Panc1 (cell line): ENCODE data around the gene LAMC3. TPM values are rescaled to one million over a fixed set of nuclear protein-coding genes. Genes with fewer than 3 reads are reported as not detected.

ENCODE experiments used
- ATAC-seq: fragments of 200-7000 bp; cut with Tn5 transposase; 2 replicates; pipeline ENCODE4 v1.9.1; 2020; ENCODE audit warnings: mild to moderate bottlenecking, moderate library complexity
- BruUV-seq: library from RNA; stranded (reverse); fragments of 400-500 nt; replicated peaks from 2 replicates; lab custom pipeline; 2021; lab: Mats Ljungman, UMichigan
- CTCF ChIA-PET: fragments of 300-600 bp; sonication (Branson Sonifier 250); formaldehyde crosslinking; loops from one replicate; lab custom pipeline; 2022; ENCODE audit warnings: antibody characterized with exemption; lab: Charles Lee
- POLR2A ChIA-PET: fragments of 300-600 bp; sonication (Branson Sonifier 250); formaldehyde crosslinking; loops from one replicate; lab custom pipeline; 2022; ENCODE audit warnings: antibody characterized with exemption; lab: Charles Lee
- DNase-seq: peaks from one replicate; pipeline ENCODE4 v3.0.0-alpha.2; 2010; ENCODE audit warnings: low read depth, low spot score
- H3K27ac ChIP-seq: 2 replicates; pipeline ENCODE4 v1.5.1; 2011; ENCODE audit warnings: mild to moderate bottlenecking, low read length, inconsistent platforms
- H3K27me3 ChIP-seq: fragments of 200-500 bp; sonication (Bioruptor generic); 2 replicates; pipeline ENCODE4 v1.6.0; 2014; ENCODE audit warnings: low read length, inconsistent platforms; ENCODE audit not compliant: control insufficient read depth, insufficient read depth
- H3K36me3 ChIP-seq: fragments of 200-500 bp; sonication (Bioruptor generic); 2 replicates; pipeline ENCODE4 v1.5.1; 2014; ENCODE audit warnings: inconsistent platforms, mild to moderate bottlenecking, low read length, moderate library complexity; ENCODE audit not compliant: control insufficient read depth, insufficient read depth
- H3K4me1 ChIP-seq: 2 replicates; pipeline ENCODE4 v1.5.1; 2011; ENCODE audit warnings: inconsistent platforms, mild to moderate bottlenecking, low read length, moderate library complexity; ENCODE audit not compliant: control insufficient read depth, insufficient read depth
- H3K4me3 ChIP-seq, 2 experiments: 2 replicates each; pipeline ENCODE4 v1.5.1; 2011 to 2012; ENCODE audit warnings: low read depth in 2 of 2, low read length in 2 of 2, mild to moderate bottlenecking in 2 of 2, inconsistent platforms in 1 of 2, moderate library complexity in 1 of 2
- H3K9me3 ChIP-seq: fragments of 200-500 bp; sonication (Bioruptor generic); 2 replicates; pipeline ENCODE4 v1.5.1; 2014; ENCODE audit warnings: low read depth, mild to moderate bottlenecking, inconsistent platforms, low read length, moderate library complexity; ENCODE audit not compliant: control insufficient read depth, insufficient read depth
- POLR2AphosphoS5 ChIP-seq: IDR thresholded peaks from 2 replicates; pipeline ENCODE4 v1.6.1; 2012; ENCODE audit warnings: mild to moderate bottlenecking, low read depth, low read length, moderate library complexity
- SIN3A ChIP-seq: IDR thresholded peaks from 2 replicates; pipeline ENCODE4 v1.6.1; 2012; ENCODE audit warnings: low read depth, mild to moderate bottlenecking, low read length, moderate library complexity, borderline replicate concordance; ENCODE audit not compliant: insufficient read depth
- TCF7L2 ChIP-seq: IDR thresholded peaks from 2 replicates; pipeline ENCODE4 v1.6.1; 2011; ENCODE audit warnings: mild to moderate bottlenecking, low read depth, low read length, inconsistent platforms
- in situ Hi-C: cut with HindIII; loops from 2 replicates; pipeline ENCODE4 v1.10.0; 2016; ENCODE audit warnings: low sequenced_read_pairs, low pct_unique_long_range_greater_than_20kb
- intact Hi-C: fragments of 100-400 bp; cut with micrococcal nuclease; formaldehyde crosslinking; loops from one replicate; pipeline ENCODE4 v1.10.0; 2022; ENCODE audit not compliant: unreplicated experiment
- total RNA-seq: library from RNA; stranded (reverse); gene quantifications from one replicate; pipeline ENCODE4 v1.2.1, GENCODE V29; 2021; ENCODE audit not compliant: unreplicated experiment
- TF ChIP-seq, protein P1 (sequence below): fragments of 450-650 bp; IDR thresholded peaks from 2 replicates; pipeline ENCODE4 v1.5.1; 2017; ENCODE audit warnings: mild to moderate bottlenecking
- TF ChIP-seq, protein P2 (sequence below), 2 experiments: IDR thresholded peaks; 2 replicates each; pipeline ENCODE4 v1.6.1; 2011 to 2012; ENCODE audit warnings: low read depth in 2 of 2, control low read depth in 1 of 2, low read length in 1 of 2, mild to moderate bottlenecking in 1 of 2, moderate library complexity in 1 of 2; ENCODE audit not compliant: insufficient read depth in 1 of 2

Gene LAMC3
- total RNA-seq, 1 experiment from 2014 or later, result 16.4 TPM

DNA sequence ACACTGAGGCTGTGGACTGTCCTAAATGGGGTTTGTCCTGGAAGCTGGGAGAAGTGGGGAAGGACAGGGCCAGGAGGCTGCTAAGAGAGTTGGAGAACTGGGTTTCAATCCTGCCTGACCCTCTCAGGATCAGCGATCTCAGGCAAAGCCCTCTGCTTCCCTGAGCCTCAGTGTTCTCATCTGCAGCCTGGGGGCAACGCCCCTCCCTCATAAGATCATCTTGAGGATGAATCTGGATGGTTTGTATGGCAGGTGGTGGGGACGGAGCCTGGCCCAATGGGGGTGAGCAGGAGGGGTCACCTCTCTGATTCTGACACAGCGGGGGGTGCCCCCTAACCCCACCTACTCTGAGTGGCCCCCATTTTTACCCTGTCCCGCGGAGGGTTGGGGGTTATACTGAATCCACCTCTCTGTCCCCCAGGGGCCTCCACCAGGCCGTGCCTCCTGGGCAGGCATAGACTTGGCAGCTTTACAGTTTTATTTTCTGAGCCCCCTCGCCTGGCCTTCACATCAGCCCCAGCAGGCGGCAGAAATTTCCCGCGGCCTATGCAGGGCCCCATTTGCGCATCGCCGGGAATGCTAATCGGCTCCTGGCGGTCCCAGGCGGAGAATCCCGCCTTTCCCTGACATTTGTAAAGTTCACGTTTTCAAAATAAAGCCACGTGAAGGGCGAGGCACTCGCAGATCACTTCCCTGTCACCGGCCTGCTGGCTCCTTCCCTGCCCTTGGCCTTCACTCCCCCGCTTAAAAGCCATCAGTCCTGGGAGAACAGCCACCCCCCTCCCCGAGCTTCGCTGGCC, 17.8 kb upstream of the LAMC3 start:
- no peak for ATAC-seq
- ChIA-PET POLR2A (no interaction called here), CTCF (no interaction called here)
- intact Hi-C loops (no loop called here), in situ Hi-C loops (no loop called here)
- no peaks in the 10 kb centered on the region for H3K4me1 ChIP-seq
- TF ChIP-seq, protein P1, sequence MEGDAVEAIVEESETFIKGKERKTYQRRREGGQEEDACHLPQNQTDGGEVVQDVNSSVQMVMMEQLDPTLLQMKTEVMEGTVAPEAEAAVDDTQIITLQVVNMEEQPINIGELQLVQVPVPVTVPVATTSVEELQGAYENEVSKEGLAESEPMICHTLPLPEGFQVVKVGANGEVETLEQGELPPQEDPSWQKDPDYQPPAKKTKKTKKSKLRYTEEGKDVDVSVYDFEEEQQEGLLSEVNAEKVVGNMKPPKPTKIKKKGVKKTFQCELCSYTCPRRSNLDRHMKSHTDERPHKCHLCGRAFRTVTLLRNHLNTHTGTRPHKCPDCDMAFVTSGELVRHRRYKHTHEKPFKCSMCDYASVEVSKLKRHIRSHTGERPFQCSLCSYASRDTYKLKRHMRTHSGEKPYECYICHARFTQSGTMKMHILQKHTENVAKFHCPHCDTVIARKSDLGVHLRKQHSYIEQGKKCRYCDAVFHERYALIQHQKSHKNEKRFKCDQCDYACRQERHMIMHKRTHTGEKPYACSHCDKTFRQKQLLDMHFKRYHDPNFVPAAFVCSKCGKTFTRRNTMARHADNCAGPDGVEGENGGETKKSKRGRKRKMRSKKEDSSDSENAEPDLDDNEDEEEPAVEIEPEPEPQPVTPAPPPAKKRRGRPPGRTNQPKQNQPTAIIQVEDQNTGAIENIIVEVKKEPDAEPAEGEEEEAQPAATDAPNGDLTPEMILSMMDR, result no peak
- TF ChIP-seq TCF7L2, result no peak
- TF ChIP-seq, protein P2, sequence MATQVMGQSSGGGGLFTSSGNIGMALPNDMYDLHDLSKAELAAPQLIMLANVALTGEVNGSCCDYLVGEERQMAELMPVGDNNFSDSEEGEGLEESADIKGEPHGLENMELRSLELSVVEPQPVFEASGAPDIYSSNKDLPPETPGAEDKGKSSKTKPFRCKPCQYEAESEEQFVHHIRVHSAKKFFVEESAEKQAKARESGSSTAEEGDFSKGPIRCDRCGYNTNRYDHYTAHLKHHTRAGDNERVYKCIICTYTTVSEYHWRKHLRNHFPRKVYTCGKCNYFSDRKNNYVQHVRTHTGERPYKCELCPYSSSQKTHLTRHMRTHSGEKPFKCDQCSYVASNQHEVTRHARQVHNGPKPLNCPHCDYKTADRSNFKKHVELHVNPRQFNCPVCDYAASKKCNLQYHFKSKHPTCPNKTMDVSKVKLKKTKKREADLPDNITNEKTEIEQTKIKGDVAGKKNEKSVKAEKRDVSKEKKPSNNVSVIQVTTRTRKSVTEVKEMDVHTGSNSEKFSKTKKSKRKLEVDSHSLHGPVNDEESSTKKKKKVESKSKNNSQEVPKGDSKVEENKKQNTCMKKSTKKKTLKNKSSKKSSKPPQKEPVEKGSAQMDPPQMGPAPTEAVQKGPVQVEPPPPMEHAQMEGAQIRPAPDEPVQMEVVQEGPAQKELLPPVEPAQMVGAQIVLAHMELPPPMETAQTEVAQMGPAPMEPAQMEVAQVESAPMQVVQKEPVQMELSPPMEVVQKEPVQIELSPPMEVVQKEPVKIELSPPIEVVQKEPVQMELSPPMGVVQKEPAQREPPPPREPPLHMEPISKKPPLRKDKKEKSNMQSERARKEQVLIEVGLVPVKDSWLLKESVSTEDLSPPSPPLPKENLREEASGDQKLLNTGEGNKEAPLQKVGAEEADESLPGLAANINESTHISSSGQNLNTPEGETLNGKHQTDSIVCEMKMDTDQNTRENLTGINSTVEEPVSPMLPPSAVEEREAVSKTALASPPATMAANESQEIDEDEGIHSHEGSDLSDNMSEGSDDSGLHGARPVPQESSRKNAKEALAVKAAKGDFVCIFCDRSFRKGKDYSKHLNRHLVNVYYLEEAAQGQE (IDR thresholded peaks at IDR 0.05; ENCODE audit: insufficient read depth in 1 of 2, low read depth in 2 of 2, low read length in 1 of 2), result no peak
- no peak for TF ChIP-seq POLR2AphosphoS5
- TF ChIP-seq SIN3A, result no peak
- no peak overlapping the region for H3K4me3 ChIP-seq
- H3K27me3 ChIP-seq, result no peaks in the 10 kb centered on the region
- no peak overlapping the region for H3K27ac ChIP-seq
- H3K36me3 ChIP-seq, result no peaks in the 10 kb centered on the region
- DNase-seq, result no peak
- no TSS peak for BruUV-seq
- H3K9me3 ChIP-seq, result no peaks in the 10 kb centered on the region

DNA sequence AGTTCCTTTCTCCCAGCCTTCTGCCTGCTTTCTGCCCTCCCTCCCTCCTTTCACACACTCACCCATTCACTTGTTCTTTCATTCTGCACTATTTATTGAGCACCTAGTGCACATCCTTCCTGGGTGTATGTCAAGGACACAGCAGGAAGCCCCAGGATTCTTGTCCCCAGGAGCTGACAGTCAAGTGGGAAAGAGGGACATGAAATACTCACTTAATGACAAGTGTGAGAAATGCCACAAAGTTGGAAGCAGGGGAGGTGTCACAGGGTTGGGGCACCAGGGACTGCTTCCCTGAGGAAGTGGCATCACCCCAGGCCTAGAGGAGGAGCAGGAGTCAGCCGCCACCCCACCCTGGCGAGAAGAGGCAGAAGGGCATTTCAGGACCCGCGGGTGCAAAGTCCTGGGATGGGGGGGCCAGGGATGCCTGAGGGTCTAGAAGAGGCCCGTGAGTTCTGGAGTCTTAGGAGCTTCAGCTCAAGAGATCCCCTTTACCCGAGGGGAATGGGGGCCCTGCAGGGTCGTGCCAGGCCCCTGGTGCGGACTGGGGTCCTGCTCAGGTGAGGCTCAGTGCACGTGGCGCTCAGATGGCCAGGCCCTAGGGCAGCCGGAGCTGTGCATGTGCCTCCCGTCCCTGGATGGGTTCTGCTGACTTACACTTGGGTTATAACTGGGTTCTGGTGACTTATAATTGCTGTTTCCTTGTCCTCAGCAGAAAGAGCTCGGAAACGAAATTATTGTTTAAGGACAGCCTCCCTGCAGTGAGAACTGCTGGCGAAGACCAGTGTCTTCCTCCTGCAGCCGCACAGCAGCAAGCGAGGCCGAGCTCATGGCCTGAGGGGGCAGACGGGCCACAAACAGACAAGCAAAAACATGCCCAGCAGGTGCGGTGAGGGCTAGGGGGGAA, 16.9 kb upstream of the LAMC3 start:
- no TSS peak for BruUV-seq
- H3K9me3 ChIP-seq, result no peaks in the 10 kb centered on the region
- TF ChIP-seq TCF7L2 (no peak), SIN3A (no peak), POLR2AphosphoS5 (no peak)
- TF ChIP-seq, protein P1, result no peak
- TF ChIP-seq, protein P2 (IDR thresholded peaks at IDR 0.05; ENCODE audit: insufficient read depth in 1 of 2, low read depth in 2 of 2, low read length in 1 of 2), result no peak
- H3K4me1 ChIP-seq, result no peaks in the 10 kb centered on the region
- intact Hi-C loops, result no loop called here
- in situ Hi-C loops, result no loop called here
- H3K4me3 ChIP-seq, result no peak overlapping the region
- POLR2A ChIA-PET, result no interaction called here
- ATAC-seq (no peak), DNase-seq (no peak)
- CTCF ChIA-PET, result interaction anchor here (0.5 to 0.6 kb wide), 2 partner anchors 122 to 306 kb away, joined by 6 to 17 read pairs; no protein-coding TSS in a partner anchor
- H3K27ac ChIP-seq, result no peak overlapping the region
- H3K36me3 ChIP-seq, result no peaks in the 10 kb centered on the region
- H3K27me3 ChIP-seq, result no peaks in the 10 kb centered on the region
